Measurements from ENCODE around the gene SEC62.
"Not testable (repeated sequence)": the region's sequence is repeated elsewhere in the genome, so short reads cannot be mapped to it uniquely, and the experiment has no call there.

SEC62 gene

GRCh38 chr3:170012683-170013400 lies 46.2 kb downstream of the SEC62 start:
- DNase-seq (ENCODE audit: low read depth in 2 of 2) = no peak
- H3K4me3 ChIP-seq (replicated peaks in 1 of 2; ENCODE audit: low read depth in 2 of 2, low read length in 2 of 2) = no peak overlapping the region
- TF ChIP-seq, protein P1, sequence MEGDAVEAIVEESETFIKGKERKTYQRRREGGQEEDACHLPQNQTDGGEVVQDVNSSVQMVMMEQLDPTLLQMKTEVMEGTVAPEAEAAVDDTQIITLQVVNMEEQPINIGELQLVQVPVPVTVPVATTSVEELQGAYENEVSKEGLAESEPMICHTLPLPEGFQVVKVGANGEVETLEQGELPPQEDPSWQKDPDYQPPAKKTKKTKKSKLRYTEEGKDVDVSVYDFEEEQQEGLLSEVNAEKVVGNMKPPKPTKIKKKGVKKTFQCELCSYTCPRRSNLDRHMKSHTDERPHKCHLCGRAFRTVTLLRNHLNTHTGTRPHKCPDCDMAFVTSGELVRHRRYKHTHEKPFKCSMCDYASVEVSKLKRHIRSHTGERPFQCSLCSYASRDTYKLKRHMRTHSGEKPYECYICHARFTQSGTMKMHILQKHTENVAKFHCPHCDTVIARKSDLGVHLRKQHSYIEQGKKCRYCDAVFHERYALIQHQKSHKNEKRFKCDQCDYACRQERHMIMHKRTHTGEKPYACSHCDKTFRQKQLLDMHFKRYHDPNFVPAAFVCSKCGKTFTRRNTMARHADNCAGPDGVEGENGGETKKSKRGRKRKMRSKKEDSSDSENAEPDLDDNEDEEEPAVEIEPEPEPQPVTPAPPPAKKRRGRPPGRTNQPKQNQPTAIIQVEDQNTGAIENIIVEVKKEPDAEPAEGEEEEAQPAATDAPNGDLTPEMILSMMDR (IDR thresholded peaks at IDR 0.05; ENCODE audit: low read depth, low read length) = no peak

GRCh38 chr3:170016057-170016456 lies 49.5 kb downstream of the SEC62 start:
- DNase-seq (ENCODE audit: low read depth in 2 of 2) = no peak
- no peak overlapping the region for H3K4me3 ChIP-seq (replicated peaks in 1 of 2; ENCODE audit: low read depth in 2 of 2, low read length in 2 of 2)
- TF ChIP-seq, protein P1 (IDR thresholded peaks at IDR 0.05; ENCODE audit: low read depth, low read length) = no peak

DNA sequence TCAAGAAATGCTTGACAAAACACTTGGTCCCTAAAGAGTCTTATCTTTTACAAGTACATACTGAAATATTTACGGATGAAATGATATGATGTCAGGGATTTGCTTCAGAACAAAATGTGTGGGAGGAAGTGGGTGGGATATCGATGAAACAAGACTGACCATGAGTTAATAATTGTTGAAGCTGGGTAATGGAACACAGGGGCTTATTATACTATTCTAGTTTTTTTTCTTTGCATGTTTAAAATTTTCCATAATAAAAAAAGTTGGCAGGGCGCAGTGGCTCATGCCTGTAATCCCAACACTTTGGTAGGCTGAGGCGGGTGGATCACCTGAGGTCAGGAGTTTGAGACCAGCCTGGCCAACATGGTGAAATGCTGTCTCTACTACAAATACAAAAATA lies 52.7 kb downstream of the SEC62 start:
- H3K4me3 ChIP-seq (replicated peaks in 1 of 2; ENCODE audit: low read depth in 2 of 2, low read length in 2 of 2); DNase-seq (ENCODE audit: low read depth in 2 of 2): not testable (repeated sequence)

DNA sequence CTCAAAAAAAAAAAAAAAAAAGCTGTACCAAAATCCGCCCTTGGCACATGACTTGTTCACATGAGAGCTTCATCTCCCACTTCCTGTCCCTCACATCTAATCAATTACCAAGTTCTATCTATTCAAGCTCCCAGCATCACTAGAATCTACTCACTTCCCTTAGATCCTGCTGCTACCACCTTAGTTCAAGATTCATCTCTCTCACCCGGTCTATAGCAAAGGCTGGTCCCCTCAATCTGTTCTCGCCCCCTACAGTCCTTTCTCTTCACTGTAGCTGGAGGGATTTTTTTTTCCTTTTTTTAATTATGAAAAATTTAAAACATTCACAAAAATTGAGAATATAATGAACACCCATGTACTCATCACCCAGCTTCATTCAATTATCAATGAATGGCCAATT lies 54.5 kb downstream of the SEC62 start:
- TF ChIP-seq, protein P1 (IDR thresholded peaks at IDR 0.05; ENCODE audit: low read depth, low read length) = peak; percentile 28
- DNase-seq (ENCODE audit: low read depth in 2 of 2) = peak in 1 of 2 donors; percentile 10
- no peak overlapping the region for H3K4me3 ChIP-seq (replicated peaks in 1 of 2; ENCODE audit: low read depth in 2 of 2, low read length in 2 of 2)

- TF ChIP-seq, protein P1 (IDR thresholded peaks at IDR 0.05; ENCODE audit: low read depth, low read length) = no peak
- no peak overlapping the region for H3K4me3 ChIP-seq (replicated peaks in 1 of 2; ENCODE audit: low read depth in 2 of 2, low read length in 2 of 2)
- DNase-seq (ENCODE audit: low read depth in 2 of 2) = no peak
These were observed 55.7 kb downstream of the SEC62 start for GRCh38 chr3:170022336-170022735.

DNA sequence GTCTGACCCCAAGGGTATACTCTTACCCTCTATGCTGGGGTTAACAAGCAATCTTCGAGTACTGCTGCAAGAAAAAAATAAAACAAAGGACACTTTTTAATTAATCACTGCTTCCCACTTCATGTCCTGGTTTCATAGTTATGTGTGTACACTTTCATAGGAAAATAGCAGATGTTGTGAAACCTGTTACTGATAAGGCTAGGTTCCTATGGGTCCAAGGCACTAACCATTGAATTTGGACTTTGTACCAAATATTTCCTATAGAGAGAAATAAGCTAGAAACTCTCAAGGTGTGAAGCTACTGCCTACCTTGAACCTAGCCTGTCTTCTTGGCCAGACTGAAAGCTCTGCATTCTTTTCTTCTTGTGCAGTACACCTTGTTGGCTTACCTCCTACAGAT lies 56.6 kb downstream of the SEC62 start:
- TF ChIP-seq, protein P1 (IDR thresholded peaks at IDR 0.05; ENCODE audit: low read depth, low read length) = no peak
- no peak overlapping the region for H3K4me3 ChIP-seq (replicated peaks in 1 of 2; ENCODE audit: low read depth in 2 of 2, low read length in 2 of 2)
- DNase-seq (ENCODE audit: low read depth in 2 of 2) = no peak

GRCh38 chr3:170024581-170024980 lies 58.0 kb downstream of the SEC62 start:
- TF ChIP-seq, protein P1 (IDR thresholded peaks at IDR 0.05; ENCODE audit: low read depth, low read length) = no peak

More at GRCh38 chr3:170024581-170024980, 58.0 kb downstream of the SEC62 start:
- no peak for DNase-seq (ENCODE audit: low read depth in 2 of 2)
- no peak overlapping the region for H3K4me3 ChIP-seq (replicated peaks in 1 of 2; ENCODE audit: low read depth in 2 of 2, low read length in 2 of 2)
